Activated naive CD8-positive, alpha-beta T cell treated with anti-CD3 and anti-CD28 coated beads, Interleukin-2, amount 50 U/mL, for 24 hours (primary cell): ENCODE results near the gene STXBP2.

Source experiments
- ATAC-seq: fragments of 150-1000 bp; cut with Tn5 transposase; one replicate; pipeline ENCODE4 v1.10.0; 2021
- DNase-seq: peaks from one replicate; pipeline ENCODE4 v3.0.0; 2021
- H3K27ac Mint-ChIP-seq: one replicate; pipeline ENCODE4 v1.8.0; 2021; ENCODE audit warnings: mild to moderate bottlenecking, mixed read lengths
- H3K27me3 Mint-ChIP-seq: one replicate; pipeline ENCODE4 v1.8.0; 2021; ENCODE audit warnings: mixed read lengths
- H3K36me3 Mint-ChIP-seq: one replicate; pipeline ENCODE4 v1.8.0; 2021; ENCODE audit warnings: low read depth, mixed read lengths
- H3K4me1 Mint-ChIP-seq: one replicate; pipeline ENCODE4 v1.8.0; 2021; ENCODE audit warnings: mixed read lengths
- H3K4me3 Mint-ChIP-seq: one replicate; pipeline ENCODE4 v1.8.0; 2021; ENCODE audit warnings: mild to moderate bottlenecking, moderate library complexity, mixed read lengths
- H3K9me3 Mint-ChIP-seq: one replicate; pipeline ENCODE4 v1.8.0; 2021; ENCODE audit warnings: mixed read lengths

Gene STXBP2

GRCh38 chr19:7670150-7670783, 33.4 kb downstream of the STXBP2 start:
- peaks cover 16% of the 10 kb centered on the region for H3K4me1 Mint-ChIP-seq
- ATAC-seq (peak; percentile 57), DNase-seq (no peak)
- no peak overlapping the region for H3K27ac Mint-ChIP-seq
- H3K36me3 Mint-ChIP-seq: no peaks in the 10 kb centered on the region
- H3K4me3 Mint-ChIP-seq: peak overlapping the region; percentile 24
- peaks cover 31% of the 10 kb centered on the region for H3K27me3 Mint-ChIP-seq
- H3K9me3 Mint-ChIP-seq: peaks cover 7% of the 10 kb centered on the region

- Mint-ChIP-seq H3K27ac (no peak overlapping the region), H3K4me1 (peaks cover 17% of the 10 kb centered on the region), H3K27me3 (peaks cover 33% of the 10 kb centered on the region), H3K9me3 (peaks cover 7% of the 10 kb centered on the region), H3K36me3 (no peaks in the 10 kb centered on the region), H3K4me3 (peak overlapping the region; percentile 24)
- ATAC-seq: no peak
- no peak for DNase-seq
Measured at GRCh38 chr19:7670790-7671189, 33.9 kb downstream of the STXBP2 start.

GRCh38 chr19:7672522-7672921, 35.6 kb downstream of the STXBP2 start:
- DNase-seq: no peak

GRCh38 chr19:7674010-7675005, 37.4 kb downstream of the STXBP2 start:
- no peaks in the 10 kb centered on the region for H3K36me3 Mint-ChIP-seq
- no peak overlapping the region for H3K4me3 Mint-ChIP-seq
- H3K27me3 Mint-ChIP-seq: peaks cover 56% of the 10 kb centered on the region
- ATAC-seq: peak; percentile 29
- peaks cover 7% of the 10 kb centered on the region for H3K9me3 Mint-ChIP-seq
- H3K27ac Mint-ChIP-seq: no peak overlapping the region
- H3K4me1 Mint-ChIP-seq: peaks cover 48% of the 10 kb centered on the region
- peak; percentile 53 for DNase-seq

More at GRCh38 chr19:7672522-7672921, 35.6 kb downstream of the STXBP2 start:
- Mint-ChIP-seq H3K27ac (no peak overlapping the region), H3K36me3 (no peaks in the 10 kb centered on the region), H3K4me1 (peaks cover 33% of the 10 kb centered on the region), H3K4me3 (no peak overlapping the region), H3K27me3 (peaks cover 46% of the 10 kb centered on the region), H3K9me3 (peaks cover 7% of the 10 kb centered on the region)
- no peak for ATAC-seq

- Mint-ChIP-seq H3K27me3 (peaks cover 46% of the 10 kb centered on the region), H3K36me3 (no peaks in the 10 kb centered on the region), H3K9me3 (peaks cover 7% of the 10 kb centered on the region), H3K4me3 (no peak overlapping the region), H3K27ac (no peak overlapping the region), H3K4me1 (peaks cover 52% of the 10 kb centered on the region)
- no peak for DNase-seq
- ATAC-seq: no peak
Measured at GRCh38 chr19:7676376-7676775, 39.5 kb downstream of the STXBP2 start.

GRCh38 chr19:7676854-7677253, 39.9 kb downstream of the STXBP2 start, which contains the start of gene MCEMP1:
Gene MCEMP1 (plus strand): TSS chr19:7677090. CDS start chr19:7677121, 31 bp downstream.
- Mint-ChIP-seq H3K4me3 (no peak within 1 kb of the TSS), H3K36me3 (peaks cover 2% of the 10 kb centered on the region), H3K27ac (no peak within 1 kb of the TSS), H3K27me3 (peaks cover 43% of the 10 kb centered on the region), H3K4me1 (peaks cover 54% of the 10 kb centered on the region), H3K9me3 (peaks cover 7% of the 10 kb centered on the region)
- ATAC-seq: no peak
- DNase-seq: no peak

GRCh38 chr19:7677669-7678311, 40.9 kb downstream of the STXBP2 start:
- peaks cover 7% of the 10 kb centered on the region for H3K9me3 Mint-ChIP-seq
- H3K27ac Mint-ChIP-seq: no peak overlapping the region
- H3K4me3 Mint-ChIP-seq: no peak overlapping the region

GRCh38 chr19:7678971-7679751, 42.3 kb downstream of the STXBP2 start:
- Mint-ChIP-seq H3K4me3 (peak overlapping the region; percentile 48), H3K4me1 (peaks cover 63% of the 10 kb centered on the region)
- DNase-seq: peak; percentile 61

More at GRCh38 chr19:7677669-7678311, 40.9 kb downstream of the STXBP2 start:
- ATAC-seq (no peak), DNase-seq (no peak)
- peaks cover 7% of the 10 kb centered on the region for H3K36me3 Mint-ChIP-seq
- peaks cover 42% of the 10 kb centered on the region for H3K27me3 Mint-ChIP-seq
- peaks cover 61% of the 10 kb centered on the region for H3K4me1 Mint-ChIP-seq

GRCh38 chr19:7679771-7680605, 43.1 kb downstream of the STXBP2 start:
- ATAC-seq: no peak
- H3K4me1 Mint-ChIP-seq: peaks cover 58% of the 10 kb centered on the region
- peak overlapping the region; percentile 85 for H3K4me3 Mint-ChIP-seq
- DNase-seq: no peak
- peaks cover 15% of the 10 kb centered on the region for H3K36me3 Mint-ChIP-seq
- peaks cover 32% of the 10 kb centered on the region for H3K27me3 Mint-ChIP-seq
- no peaks in the 10 kb centered on the region for H3K9me3 Mint-ChIP-seq
- peak overlapping the region; percentile 74 for H3K27ac Mint-ChIP-seq

More at GRCh38 chr19:7678971-7679751, 42.3 kb downstream of the STXBP2 start:
- Mint-ChIP-seq H3K27ac (peak overlapping the region; percentile 74), H3K36me3 (peaks cover 15% of the 10 kb centered on the region), H3K9me3 (peaks cover 4% of the 10 kb centered on the region), H3K27me3 (peaks cover 36% of the 10 kb centered on the region)
- peak; percentile 53 for ATAC-seq

GRCh38 chr19:7680606-7681339, 43.9 kb downstream of the STXBP2 start, which contains the start of gene TRAPPC5:
Gene TRAPPC5 (plus strand): TSS chr19:7680833. CDS start chr19:7682254, 1,421 bp downstream.
- ATAC-seq: peak; percentile 37
- Mint-ChIP-seq H3K27ac (peak within 1 kb of the TSS; percentile 93), H3K4me3 (peak within 1 kb of the TSS; percentile 85), H3K27me3 (peaks cover 30% of the 10 kb centered on the region), H3K4me1 (peaks cover 59% of the 10 kb centered on the region), H3K36me3 (peaks cover 19% of the 10 kb centered on the region), H3K9me3 (no peaks in the 10 kb centered on the region)
- peak; percentile 89 for DNase-seq

- H3K27me3 Mint-ChIP-seq: peaks cover 22% of the 10 kb centered on the region
- peaks cover 52% of the 10 kb centered on the region for H3K4me1 Mint-ChIP-seq
- peak; percentile 90 for DNase-seq
- peak; percentile 53 for ATAC-seq
- H3K4me3 Mint-ChIP-seq: peak overlapping the region; percentile 85
- peaks cover 19% of the 10 kb centered on the region for H3K36me3 Mint-ChIP-seq
- H3K9me3 Mint-ChIP-seq: no peaks in the 10 kb centered on the region
- peak overlapping the region; percentile 93 for H3K27ac Mint-ChIP-seq
Measured at GRCh38 chr19:7681340-7682174, 44.6 kb downstream of the STXBP2 start.
